Subcutaneous adipose tissue (tissue), 4 donors: ENCODE data around the gene NUDT3. TPM values are rescaled to one million over a fixed set of nuclear protein-coding genes. Genes with fewer than 3 reads are reported as not detected.

Experiments
- CTCF ChIP-seq: fragments of 450-650 bp; IDR thresholded peaks from one replicate; pipeline ENCODE4 v1.5.1; 2016; ENCODE audit warnings: low read depth, mild to moderate bottlenecking, control low read depth, antibody characterized with exemption, moderate library complexity
- total RNA-seq, 4 donors: library from RNA; depleted of rRNA; stranded (reverse); fragments of >200 nt; gene quantifications; one replicate each; pipeline ENCODE4 v1.1.0, GENCODE V29; 2016

NUDT3 gene
- total RNA-seq, 4 donors from 2014 or later, result 27.2 to 33.5 (median 30.5) TPM

- TF ChIP-seq CTCF, result no peak
Observed at GRCh38 chr6:34333858-34334257, 58.6 kb downstream of the NUDT3 start.

- TF ChIP-seq CTCF, result no peak
Observed at GRCh38 chr6:34332251-34333198, 59.9 kb downstream of the NUDT3 start.

DNA sequence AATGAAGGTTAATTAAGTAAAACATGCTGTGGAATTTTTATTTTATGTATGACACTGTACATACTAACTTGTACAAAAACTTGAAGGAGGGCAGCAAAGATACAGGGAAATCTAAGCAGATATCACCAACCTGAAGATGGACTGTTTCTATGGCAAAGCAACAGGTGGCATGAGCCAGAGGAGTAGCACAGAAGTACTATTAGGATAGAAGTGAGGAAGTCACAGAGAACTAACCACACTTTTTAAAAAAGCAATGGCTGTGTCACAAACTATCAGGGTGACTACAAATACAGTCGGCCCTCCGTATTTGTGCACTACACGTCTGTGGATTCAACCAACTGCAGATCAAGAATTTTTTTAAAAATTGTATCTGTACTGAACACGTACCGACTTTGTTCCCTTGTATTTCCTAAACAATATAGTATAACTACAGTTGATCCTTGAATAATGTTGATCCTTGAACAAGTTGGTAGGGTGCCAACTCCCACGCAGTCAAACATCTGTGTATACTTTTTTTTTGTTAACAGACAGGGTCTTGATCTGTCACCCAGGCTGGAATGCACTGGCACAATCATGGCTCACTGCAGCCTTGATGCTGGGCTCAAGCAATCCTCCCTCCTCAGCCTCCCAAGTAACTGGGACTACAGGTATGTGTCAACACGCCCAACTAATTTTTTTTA is 61.0 kb downstream of the NUDT3 start:
- TF ChIP-seq CTCF, result no peak

DNA sequence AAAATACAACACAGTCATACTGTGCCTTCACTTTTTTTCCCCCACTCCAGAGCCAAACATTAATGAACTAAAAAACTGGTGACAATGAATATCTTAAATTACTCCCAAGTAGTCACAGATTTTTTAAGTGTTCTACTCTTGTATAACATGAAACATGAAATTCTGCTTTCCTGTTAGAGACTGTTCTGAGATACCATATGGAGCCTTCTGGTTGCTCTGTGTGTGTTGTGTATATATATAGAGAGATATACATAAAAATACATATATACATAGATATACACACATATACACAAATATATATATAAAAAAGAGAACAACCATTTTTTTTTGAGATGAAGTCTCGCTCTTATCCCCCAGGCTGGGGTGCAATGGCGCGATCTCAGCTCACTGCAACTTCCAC is 63.5 kb downstream of the NUDT3 start:
- TF ChIP-seq CTCF, result no peak

- TF ChIP-seq CTCF, result no peak
Observed at GRCh38 chr6:34325633-34326032, 66.8 kb downstream of the NUDT3 start.

GRCh38 chr6:34324738-34325444 is 67.6 kb downstream of the NUDT3 start:
- TF ChIP-seq CTCF, result no peak

DNA sequence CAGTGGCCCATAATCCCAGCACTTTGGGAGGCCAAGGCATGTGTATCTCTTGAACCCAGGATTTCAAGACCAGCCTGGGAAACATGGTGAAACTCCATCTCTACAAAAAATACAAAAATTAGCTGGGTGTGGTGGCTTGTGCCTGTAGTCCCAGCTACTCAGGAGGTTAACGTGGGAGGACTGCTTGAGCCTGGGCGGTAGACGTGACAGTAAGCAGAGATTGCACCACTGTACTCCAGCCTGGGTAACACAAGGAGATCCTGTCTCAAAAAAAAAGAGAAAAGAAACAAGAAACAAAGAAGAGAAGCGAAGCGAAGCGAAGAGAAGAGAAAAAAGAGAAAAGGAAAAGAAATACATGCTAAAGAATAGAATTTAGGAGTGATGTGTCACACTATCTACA is 69.2 kb downstream of the NUDT3 start:
- TF ChIP-seq CTCF, result no peak
